Endothelial cell of hepatic sinusoid (primary cell): ENCODE results near the gene RAB3GAP2.
"Not testable (repeated sequence)": the region's sequence is repeated elsewhere in the genome, so short reads cannot be mapped to it uniquely, and the experiment has no call there.

Source experiments
- in situ Hi-C: cut with HindIII; loops from 2 replicates; pipeline ENCODE4 v1.10.0; 2017; ENCODE audit warnings: low sequenced_read_pairs

Gene RAB3GAP2

GRCh38 chr1:220272047-220272840, at the start of gene RAB3GAP2:
Gene RAB3GAP2, minus strand, starts transcription at chr1:220272453. Its CDS starts 116 bp downstream, at chr1:220272337.
- in situ Hi-C loops: no loop called here

DNA sequence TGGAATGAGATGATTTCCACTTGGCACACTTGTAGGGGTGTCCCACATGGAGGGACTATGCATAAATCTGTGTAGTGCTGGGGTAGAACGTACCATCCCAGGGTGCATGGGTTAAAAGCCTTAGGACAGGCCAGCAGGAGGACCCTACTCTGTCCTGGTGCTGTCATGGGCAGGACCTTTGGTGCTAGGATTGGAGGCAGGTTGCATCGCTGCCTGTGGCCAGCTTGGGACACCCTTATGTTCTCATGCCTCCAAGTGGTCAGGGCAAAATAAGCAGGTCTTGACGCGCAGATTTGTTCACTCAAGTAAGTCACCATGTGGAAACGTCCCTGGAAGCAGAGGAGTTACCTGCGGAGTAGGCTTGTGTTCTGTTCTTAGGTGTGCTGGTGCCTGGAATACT, 49.5 kb upstream of the RAB3GAP2 start:
- in situ Hi-C loops: no loop called here

DNA sequence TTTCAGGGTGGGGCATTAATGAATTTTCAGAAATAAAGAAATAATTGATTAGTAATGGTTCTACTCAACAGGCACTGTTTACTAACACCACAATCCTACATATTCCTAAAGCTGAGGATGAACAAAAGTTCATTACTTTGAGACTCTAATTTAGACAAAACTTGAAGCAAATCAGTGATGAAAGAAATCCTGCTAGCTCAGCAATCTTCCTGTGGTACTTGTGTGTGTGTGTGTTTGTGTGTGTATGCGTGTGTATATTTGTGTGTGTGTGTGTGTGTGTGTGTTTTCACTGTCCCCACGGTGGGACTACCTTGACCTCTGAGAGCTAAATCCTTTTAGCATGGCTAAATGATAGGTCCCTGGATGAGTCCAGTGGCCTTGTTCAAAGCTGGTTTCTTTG, 48.5 kb upstream of the RAB3GAP2 start:
- in situ Hi-C loops: no loop called here

GRCh38 chr1:220318673-220319072, 46.4 kb upstream of the RAB3GAP2 start:
- in situ Hi-C loops: no loop called here

GRCh38 chr1:220317161-220317560, 44.9 kb upstream of the RAB3GAP2 start:
- in situ Hi-C loops: no loop called here

DNA sequence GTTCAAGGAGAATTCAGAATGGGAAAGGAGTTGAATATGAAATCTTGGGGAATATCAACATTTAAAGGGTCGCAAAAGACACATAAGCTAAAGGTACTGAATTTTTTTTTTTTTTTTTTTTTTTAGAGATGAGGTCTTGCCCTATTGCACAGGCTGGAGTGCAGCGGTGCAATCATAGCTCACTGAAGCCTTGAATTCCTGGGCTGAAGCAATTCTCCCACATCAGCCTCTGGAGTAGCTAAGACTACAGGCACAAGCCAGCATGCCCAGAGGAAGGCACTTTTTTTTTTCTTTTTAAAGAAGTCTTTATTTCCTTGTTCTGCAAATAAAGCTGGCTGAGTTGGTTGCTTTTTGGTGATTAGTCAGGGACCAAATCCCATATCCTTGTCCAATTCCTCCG, 44.1 kb upstream of the RAB3GAP2 start:
- in situ Hi-C loops: no loop called here

- in situ Hi-C loops: no loop called here
Measured at GRCh38 chr1:220315070-220315839, 43.0 kb upstream of the RAB3GAP2 start.

GRCh38 chr1:220313576-220313975, 41.3 kb upstream of the RAB3GAP2 start:
- in situ Hi-C loops: no loop called here

- in situ Hi-C loops: not testable (repeated sequence)
Measured at GRCh38 chr1:220310147-220310546, 37.9 kb upstream of the RAB3GAP2 start.

DNA sequence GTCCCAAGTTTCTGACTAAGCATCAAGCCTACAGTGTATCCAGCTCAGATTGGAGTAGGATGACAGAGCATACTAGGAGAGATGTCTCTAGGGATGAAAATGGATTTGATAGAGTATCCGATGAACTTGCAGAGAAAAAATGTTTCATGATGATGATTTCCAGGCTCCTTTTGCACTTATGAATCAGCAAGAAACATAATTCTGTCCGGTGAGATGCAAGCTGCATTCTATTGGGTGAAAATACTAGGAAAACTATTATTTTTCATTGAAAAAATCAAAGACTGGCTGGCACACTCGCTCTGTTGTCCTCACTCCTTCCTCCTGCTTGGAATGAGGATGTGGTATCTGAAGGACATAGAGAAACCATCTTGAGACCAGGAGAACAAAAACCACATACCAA, 35.4 kb upstream of the RAB3GAP2 start:
- in situ Hi-C loops: no loop called here

DNA sequence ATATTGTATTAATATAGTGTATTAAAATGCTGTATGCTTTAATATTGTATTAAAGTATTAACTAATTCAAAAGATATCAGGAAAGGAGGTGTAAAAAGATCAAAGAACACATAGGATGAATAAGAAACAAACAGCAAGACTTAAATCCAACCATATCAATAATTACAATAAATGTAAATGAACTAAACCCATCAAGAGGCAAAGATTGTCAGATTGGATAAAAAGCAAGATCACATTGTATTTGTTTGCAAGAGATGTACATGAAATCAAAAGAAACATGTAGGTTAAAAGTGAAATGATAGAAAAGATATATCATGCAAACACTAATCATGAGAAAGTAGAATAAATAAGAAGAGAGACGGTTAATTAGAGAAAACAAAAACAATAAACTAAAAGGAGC, 34.1 kb upstream of the RAB3GAP2 start:
- in situ Hi-C loops: no loop called here

DNA sequence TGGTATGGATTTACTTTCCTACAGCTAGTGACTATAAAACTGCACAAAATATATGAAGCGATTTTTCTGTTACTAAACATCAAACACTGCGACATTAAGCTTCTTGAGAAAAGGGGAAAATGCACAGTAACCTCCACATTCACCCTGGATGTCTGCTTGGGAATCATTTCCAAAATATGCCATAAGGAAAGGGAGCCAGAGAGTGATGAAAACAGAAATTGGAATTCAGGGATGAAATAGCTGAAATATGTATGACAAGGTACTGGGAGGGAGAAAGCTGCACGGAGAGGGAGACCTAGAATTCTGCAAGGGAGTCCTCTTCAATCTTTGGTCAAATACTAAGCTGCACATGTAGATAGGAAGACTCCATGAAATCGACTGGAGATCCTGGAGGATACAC, 31.6 kb upstream of the RAB3GAP2 start:
- in situ Hi-C loops: no loop called here

DNA sequence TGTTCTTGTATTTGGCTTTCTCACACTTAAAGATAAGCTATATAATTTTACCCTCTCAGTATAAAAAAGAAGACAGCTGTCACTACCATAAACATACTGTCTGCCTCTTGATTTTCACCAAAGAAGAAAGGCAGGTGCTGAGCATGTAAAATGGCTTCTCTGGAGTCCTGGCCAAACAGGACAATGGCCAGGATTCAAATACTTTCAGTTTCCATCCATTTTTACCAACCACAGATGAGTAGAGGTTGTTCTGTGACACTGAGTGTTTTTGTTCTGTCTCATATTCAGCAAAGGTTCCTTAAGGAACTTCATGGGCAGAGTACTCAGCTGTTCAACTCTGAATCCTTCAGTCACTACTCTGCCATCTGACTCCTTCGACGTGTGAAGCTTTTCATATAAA, 29.4 kb upstream of the RAB3GAP2 start:
- in situ Hi-C loops: no loop called here

DNA sequence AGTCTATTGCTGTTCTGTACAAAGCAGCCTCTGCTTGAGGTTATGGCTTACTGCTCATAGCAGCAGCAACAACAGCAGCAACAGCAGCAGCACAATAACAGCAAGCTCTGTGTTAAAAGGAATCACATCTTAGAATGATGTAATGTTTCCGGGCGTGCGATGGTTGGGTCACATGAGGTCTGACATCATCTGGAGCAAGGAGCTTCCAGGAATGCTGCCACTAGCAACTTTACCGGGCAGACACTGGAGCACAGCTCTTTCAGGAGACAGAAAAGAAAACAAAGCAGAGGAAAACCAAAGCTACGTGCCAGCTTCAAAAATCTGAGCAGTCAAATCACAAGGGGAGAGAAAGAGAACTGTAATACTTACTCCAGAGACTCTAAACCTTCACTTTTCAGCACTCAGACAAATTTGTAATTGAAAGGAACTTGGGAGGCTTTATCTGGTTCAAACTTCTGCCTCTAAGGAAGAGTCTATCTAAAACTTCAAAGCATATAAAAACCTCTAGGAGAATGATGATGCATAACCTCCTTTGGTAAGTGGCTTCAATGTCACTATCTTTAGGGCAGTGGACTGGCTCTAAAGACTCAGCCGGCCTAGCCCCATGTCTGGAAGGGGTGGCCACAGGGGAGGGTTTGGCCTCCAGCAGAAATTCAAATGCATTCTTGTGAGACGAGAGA, 28.3 kb upstream of the RAB3GAP2 start:
- in situ Hi-C loops: no loop called here

DNA sequence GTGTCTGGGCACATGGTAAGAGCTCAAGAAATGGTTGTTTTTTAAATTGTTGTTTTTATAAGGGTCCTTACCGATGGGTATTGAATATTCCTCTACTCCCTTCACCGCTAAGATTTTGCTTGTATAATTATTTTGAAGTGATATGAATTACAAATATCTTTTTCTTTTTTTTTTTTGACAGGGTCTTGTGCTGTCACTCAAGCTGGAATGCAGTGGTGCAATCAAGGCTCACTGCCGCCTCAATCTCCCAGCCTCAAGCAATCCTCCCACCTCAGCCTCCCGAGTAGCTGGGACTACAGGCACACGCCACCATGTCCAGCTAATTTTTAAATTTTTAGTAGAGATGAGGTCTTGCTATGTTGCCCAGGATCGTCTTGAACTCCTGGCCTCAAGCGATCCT, 27.1 kb upstream of the RAB3GAP2 start:
- in situ Hi-C loops: no loop called here

- in situ Hi-C loops: no loop called here
Measured at GRCh38 chr1:220298470-220299205, 26.4 kb upstream of the RAB3GAP2 start.

DNA sequence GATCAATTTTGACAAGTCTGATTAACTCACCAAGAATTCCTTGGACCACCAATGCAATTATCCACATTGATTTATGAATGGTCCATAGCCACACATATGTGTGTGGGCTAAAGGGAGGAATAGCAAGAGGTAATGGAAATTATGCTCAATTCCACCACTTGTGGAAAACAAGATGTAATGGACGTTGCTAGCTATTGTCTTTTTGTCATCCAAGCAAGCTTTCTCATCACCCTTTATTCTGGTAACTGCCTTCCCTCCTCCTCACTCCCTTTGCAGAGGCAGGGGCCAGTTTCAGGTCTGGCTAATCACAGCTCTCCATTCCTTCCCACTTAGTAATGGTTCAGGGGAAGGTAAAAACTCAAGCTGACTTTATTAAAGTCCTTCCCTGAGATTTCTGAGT, 24.7 kb upstream of the RAB3GAP2 start:
- in situ Hi-C loops: no loop called here

GRCh38 chr1:220294846-220295301, 22.6 kb upstream of the RAB3GAP2 start:
- in situ Hi-C loops: no loop called here

GRCh38 chr1:220291580-220291979, 19.3 kb upstream of the RAB3GAP2 start:
- in situ Hi-C loops: no loop called here

DNA sequence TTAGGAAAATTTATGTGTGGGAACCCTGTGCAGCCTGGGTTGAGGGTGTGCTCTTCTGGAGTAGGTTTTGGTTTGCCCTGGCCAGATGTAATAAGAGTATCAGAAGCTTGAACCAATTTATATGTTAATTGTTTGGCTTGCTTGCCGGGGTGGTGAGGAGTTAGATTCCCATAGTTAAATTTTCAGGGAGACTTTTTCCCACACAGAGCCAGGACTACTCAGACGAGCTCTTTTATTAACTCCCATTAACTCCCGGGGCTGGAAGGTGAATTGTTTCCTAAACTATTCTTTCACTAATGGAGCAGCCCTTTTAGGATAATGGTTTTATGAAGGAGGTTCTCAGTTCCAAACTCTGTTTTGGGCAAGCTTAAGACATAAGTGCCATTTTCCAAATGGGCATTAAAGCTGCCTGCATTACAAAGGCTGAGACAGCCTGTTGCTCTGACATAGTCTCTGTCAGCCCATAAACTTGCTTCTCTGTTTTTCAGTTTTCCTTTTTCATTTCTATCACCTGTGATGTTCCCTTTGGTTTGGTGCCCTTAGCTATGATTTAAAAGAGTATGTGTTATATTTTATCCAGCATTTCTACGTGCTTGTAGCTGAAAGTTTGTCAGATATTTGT, 18.0 kb upstream of the RAB3GAP2 start:
- in situ Hi-C loops: no loop called here
